Thyroid gland (tissue), 4 donors: ENCODE results near the gene GRIN3B. TPM values are rescaled to one million over a fixed set of nuclear protein-coding genes. Genes with fewer than 3 reads are reported as not detected.

ENCODE experiments used
- DNase-seq, 2 donors: peaks; one replicate each; pipeline ENCODE4 v3.0.0-alpha.2; 2019
- H3K27ac ChIP-seq, 3 donors: fragments of 200-600 bp; sonication (generic); 1 replicate in 2 of 3; 2 replicates in 1 of 3; pipeline ENCODE4 v1.5.1; 2016 to 2019; ENCODE audit warnings: mild to moderate bottlenecking in 1 of 3, moderate library complexity in 1 of 3
- H3K27me3 ChIP-seq: fragments of 200-600 bp; sonication (generic); one replicate; pipeline ENCODE4 v1.5.1; 2019
- H3K36me3 ChIP-seq, 2 donors: fragments of 200-600 bp; sonication (generic); one replicate each; pipeline ENCODE4 v1.5.1; 2016 to 2019
- H3K4me1 ChIP-seq, 2 donors: fragments of 200-600 bp; sonication (generic); one replicate each; pipeline ENCODE4 v1.5.1; 2017 to 2019
- H3K4me3 ChIP-seq, 3 donors: fragments of 200-600 bp; sonication (generic); replicated peaks in 1 of 3; 1 replicate in 2 of 3; 2 replicates in 1 of 3; pipeline ENCODE4 v1.5.1; 2016; ENCODE audit warnings: mild to moderate bottlenecking in 1 of 3
- H3K9me3 ChIP-seq: fragments of 200-600 bp; sonication (generic); one replicate; pipeline ENCODE4 v1.5.1; 2017
- POLR2A ChIP-seq, 2 donors: fragments of 450-650 bp; IDR thresholded peaks; one replicate each; pipeline ENCODE4 v1.6.1; 2017; ENCODE audit warnings: antibody characterized with exemption in 2 of 2, mild to moderate bottlenecking in 2 of 2, moderate library complexity in 1 of 2
- WGBS, 2 donors: methylation state at CpG; one replicate each; pipeline ENCODE4 v1.1.5; 2017; 5-methylcytosine and 5-hydroxymethylcytosine counted together
- intact Hi-C: fragments of 100-400 bp; cut with DNase I; formaldehyde crosslinking; loops from one replicate; pipeline ENCODE4 v1.15.1; 2023
- total RNA-seq, 4 donors: library from RNA; depleted of rRNA; stranded (reverse); fragments of >200 nt; gene quantifications; one replicate each; pipeline ENCODE4 v1.2.3, GENCODE V29; 2016
- TF ChIP-seq, protein P1 (sequence below), 6 experiments: fragments of 200-600 bp in 3 of 6; fragments of 450-650 bp in 3 of 6; sonication (generic) in 3 of 6; IDR thresholded peaks; one replicate each; pipeline ENCODE4 v1.5.1; 2016 to 2019; ENCODE audit warnings: antibody characterized with exemption in 6 of 6, mild to moderate bottlenecking in 2 of 6, inconsistent platforms in 1 of 6, moderate library complexity in 1 of 6

The GRIN3B gene
- total RNA-seq, 4 donors from 2014 or later, result 0.22 TPM; not detected in 3

DNA sequence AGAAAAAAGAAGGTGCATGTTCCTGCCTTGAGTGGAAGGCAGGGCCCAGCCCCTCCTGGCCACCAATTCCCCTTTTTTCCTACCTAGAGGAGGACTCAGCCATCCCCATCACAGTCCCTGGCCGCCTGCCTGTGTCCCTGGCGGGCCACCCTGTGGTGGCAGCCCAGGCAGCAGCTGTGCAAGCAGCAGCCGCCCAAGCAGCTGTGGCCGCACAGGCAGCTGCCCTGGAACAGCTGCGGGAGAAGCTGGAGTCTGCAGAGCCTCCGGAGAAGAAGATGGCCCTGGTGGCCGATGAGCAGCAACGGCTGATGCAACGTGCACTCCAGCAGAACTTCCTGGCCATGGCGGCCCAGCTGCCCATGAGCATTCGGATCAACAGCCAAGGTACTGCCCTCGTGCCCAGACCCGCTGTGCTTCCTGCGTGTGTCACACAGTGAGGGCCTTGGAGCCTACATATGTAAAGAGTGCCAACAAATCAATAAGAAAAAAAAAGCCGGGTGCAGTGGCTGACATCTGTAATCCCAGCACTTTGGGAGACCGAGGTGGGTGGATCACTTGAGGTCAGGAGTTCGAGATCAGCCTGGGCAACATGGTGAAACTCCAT is 33.6 kb upstream of the GRIN3B start:
- peaks cover 6 to 24% of the 10 kb centered on the region in 2 donors for H3K36me3 ChIP-seq

DNA sequence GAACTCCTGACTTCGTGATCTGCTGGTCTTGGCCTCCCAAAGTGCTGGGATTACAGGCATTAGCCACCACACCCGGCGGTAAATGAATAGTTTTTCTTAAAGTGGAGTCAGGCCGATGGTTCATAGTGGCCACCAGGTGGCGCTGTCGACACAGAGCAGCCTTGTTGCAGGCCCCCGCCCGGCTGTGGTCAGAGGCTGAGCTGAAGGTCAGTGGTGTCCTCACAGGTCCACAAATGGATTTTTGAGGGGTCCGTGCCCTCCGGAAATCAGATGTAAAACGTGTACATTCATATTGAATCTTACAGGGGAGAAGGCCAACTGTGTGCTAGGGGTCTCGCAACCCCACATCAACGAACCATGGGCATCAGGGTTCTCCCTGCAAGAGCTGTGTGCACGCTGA is 29.5 kb upstream of the GRIN3B start:
- DNase-seq, result no peak
- 92% methylated on average over 10 to 14 of the region's 14 CpGs for WGBS, 2 donors
- Histone ChIP-seq H3K4me1 (no peaks in the 10 kb centered on the region), H3K27ac (no peak overlapping the region), H3K27me3 (no peaks in the 10 kb centered on the region), H3K36me3 (peaks cover 11 to 27% of the 10 kb centered on the region in 2 donors), H3K4me3 (no peak overlapping the region), H3K9me3 (no peaks in the 10 kb centered on the region)
- TF ChIP-seq POLR2A (IDR thresholded peaks at IDR 0.05), result no peak
- TF ChIP-seq, protein P1, sequence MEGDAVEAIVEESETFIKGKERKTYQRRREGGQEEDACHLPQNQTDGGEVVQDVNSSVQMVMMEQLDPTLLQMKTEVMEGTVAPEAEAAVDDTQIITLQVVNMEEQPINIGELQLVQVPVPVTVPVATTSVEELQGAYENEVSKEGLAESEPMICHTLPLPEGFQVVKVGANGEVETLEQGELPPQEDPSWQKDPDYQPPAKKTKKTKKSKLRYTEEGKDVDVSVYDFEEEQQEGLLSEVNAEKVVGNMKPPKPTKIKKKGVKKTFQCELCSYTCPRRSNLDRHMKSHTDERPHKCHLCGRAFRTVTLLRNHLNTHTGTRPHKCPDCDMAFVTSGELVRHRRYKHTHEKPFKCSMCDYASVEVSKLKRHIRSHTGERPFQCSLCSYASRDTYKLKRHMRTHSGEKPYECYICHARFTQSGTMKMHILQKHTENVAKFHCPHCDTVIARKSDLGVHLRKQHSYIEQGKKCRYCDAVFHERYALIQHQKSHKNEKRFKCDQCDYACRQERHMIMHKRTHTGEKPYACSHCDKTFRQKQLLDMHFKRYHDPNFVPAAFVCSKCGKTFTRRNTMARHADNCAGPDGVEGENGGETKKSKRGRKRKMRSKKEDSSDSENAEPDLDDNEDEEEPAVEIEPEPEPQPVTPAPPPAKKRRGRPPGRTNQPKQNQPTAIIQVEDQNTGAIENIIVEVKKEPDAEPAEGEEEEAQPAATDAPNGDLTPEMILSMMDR (IDR thresholded peaks at IDR 0.05), result peak in 2 of 6 experiments; percentile 34 to 38
- intact Hi-C loops, result no loop called here

More for the DNA sequence above, 33.6 kb upstream of the GRIN3B start:
- Histone ChIP-seq H3K27me3 (no peaks in the 10 kb centered on the region), H3K9me3 (no peaks in the 10 kb centered on the region), H3K4me1 (no peaks in the 10 kb centered on the region), H3K27ac (no peak overlapping the region), H3K4me3 (no peak overlapping the region)
- no peak for DNase-seq
- WGBS, 2 donors, result 89 to 96% methylated on average over 14 to 17 of the region's 17 CpGs
- intact Hi-C loops, result no loop called here
- no peak for TF ChIP-seq POLR2A (IDR thresholded peaks at IDR 0.05)
- TF ChIP-seq, protein P1 (IDR thresholded peaks at IDR 0.05), result no peak

DNA sequence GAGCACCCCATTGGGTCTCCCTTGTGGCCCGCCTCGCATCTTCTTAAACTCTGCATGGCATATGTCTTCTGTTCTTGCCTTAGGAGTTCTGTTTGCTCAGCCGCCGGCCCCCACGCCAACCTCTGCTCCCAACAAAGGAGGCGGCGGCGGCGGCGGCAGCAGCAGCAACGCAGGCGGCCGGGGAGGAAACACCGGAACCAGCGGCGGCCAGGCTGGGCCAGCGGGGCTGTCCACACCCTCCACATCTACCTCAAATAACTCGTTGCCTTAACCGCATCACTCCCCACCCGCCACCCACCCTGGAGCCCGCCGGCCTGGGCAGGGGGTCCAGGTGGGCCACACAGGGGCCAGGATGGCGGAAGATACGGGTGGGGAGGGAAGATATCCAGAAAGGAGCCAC is 28.4 kb upstream of the GRIN3B start:
- Histone ChIP-seq H3K27me3 (no peaks in the 10 kb centered on the region), H3K27ac (no peak overlapping the region), H3K9me3 (no peaks in the 10 kb centered on the region), H3K4me3 (no peak overlapping the region), H3K4me1 (no peaks in the 10 kb centered on the region), H3K36me3 (peaks cover 11 to 22% of the 10 kb centered on the region in 2 donors)
- no peak for DNase-seq
- TF ChIP-seq POLR2A (IDR thresholded peaks at IDR 0.05), result no peak
- TF ChIP-seq, protein P1 (IDR thresholded peaks at IDR 0.05), result no peak
- 93 to 94% methylated on average over 24 of the region's 24 CpGs for WGBS, 2 donors
- intact Hi-C loops, result no loop called here

DNA sequence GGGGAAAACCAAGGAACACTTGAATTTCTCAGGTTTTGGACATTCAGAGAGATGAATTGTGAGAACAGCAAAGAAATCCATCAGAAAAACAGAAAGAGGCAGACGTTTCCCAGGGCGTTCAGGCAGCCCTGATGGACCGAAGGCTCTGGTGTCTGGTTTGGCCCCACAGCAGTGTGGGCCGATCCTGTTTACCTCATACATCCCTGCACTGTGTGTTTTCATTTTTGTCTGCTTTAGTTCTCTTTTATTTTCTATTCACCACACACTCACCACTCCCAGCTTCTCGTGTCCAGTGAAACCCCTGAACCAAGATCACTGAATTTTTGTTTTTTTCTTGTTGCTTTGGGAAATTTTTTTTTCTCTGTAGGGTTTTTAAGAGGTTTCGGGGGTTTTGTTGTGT is 27.9 kb upstream of the GRIN3B start:
- WGBS, 2 donors, result 96% methylated on average over 6 of the region's 6 CpGs
- Histone ChIP-seq H3K9me3 (no peaks in the 10 kb centered on the region), H3K27ac (no peak overlapping the region), H3K4me1 (no peaks in the 10 kb centered on the region), H3K4me3 (no peak overlapping the region), H3K36me3 (peaks cover 11 to 20% of the 10 kb centered on the region in 2 donors), H3K27me3 (no peaks in the 10 kb centered on the region)
- no peak for DNase-seq
- intact Hi-C loops, result no loop called here
- TF ChIP-seq, protein P1 (IDR thresholded peaks at IDR 0.05), result no peak
- TF ChIP-seq POLR2A (IDR thresholded peaks at IDR 0.05), result no peak

DNA sequence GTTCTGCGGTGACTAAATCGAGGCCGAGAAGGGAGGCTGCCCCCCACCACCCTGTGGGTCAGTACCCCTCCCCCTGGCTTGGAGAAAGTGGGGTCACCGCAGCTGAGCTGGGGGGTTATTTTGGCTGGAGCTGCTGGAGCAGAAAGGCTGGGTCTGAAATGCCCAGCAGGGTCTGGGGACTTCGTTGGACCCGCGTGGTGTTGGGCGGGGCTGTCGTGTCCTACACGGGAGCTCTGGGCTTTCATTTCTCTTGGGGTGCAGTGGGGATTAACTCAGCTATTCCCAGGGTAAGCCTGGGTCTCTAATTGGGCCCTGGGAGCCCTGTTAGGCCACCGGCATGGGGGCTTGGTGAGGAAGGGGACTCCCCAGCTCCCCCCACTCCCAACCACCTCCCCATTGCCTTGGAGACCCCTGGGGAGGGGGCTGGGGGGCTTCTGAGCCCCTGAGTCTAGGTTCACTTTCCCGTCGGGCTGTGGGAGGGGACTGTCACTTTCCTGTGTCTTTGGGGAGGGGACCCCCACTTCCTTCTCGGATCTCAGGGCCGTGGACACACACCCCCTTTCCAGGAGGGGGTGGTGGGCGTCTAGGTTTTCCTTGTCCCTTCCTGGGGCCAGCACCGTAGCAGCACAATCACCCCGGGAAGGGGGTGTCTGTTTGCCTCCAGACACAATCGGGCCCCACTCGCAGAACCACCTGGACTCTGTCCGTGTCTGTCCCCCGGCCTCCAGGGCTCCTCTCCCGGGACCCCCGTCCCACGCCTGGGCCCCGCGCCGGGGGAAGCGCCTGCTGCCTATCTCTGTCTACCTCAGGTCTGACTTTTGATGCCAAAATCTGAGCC is 26.3 kb upstream of the GRIN3B start:
- H3K4me1 ChIP-seq, result no peaks in the 10 kb centered on the region
- 85 to 94% methylated on average over 17 to 24 of the region's 29 CpGs for WGBS, 2 donors
- intact Hi-C loops, result no loop called here

More for the DNA sequence above, 26.3 kb upstream of the GRIN3B start:
- no peak overlapping the region for H3K4me3 ChIP-seq
- TF ChIP-seq POLR2A (IDR thresholded peaks at IDR 0.05), result no peak
- TF ChIP-seq, protein P1 (IDR thresholded peaks at IDR 0.05), result no peak
- H3K27ac ChIP-seq, result no peak overlapping the region
- peaks cover 11 to 14% of the 10 kb centered on the region in 2 donors for H3K36me3 ChIP-seq
- no peaks in the 10 kb centered on the region for H3K27me3 ChIP-seq
- no peaks in the 10 kb centered on the region for H3K9me3 ChIP-seq
- DNase-seq, result no peak
